Measurements from ENCODE around the gene OAF. TPM values are rescaled to one million over a fixed set of nuclear protein-coding genes. Genes with fewer than 3 reads are reported as not detected.

Gene OAF
- polyA plus RNA-seq, 1 donor, result 45.2 TPM

- no peak for DNase-seq
These were observed 13.5 kb downstream of the OAF start for GRCh38 chr11:120224361-120224760.

- no peak for DNase-seq
These were observed 14.4 kb downstream of the OAF start for GRCh38 chr11:120224972-120225909.

GRCh38 chr11:120226242-120226641, 15.4 kb downstream of the OAF start:
- DNase-seq, result no peak

GRCh38 chr11:120226714-120227113, 15.9 kb downstream of the OAF start:
- DNase-seq, result no peak

GRCh38 chr11:120227228-120227852, 16.5 kb downstream of the OAF start:
- no peak for DNase-seq

GRCh38 chr11:120228794-120229384, 18.1 kb downstream of the OAF start:
- no peak for DNase-seq

GRCh38 chr11:120229451-120230424, 18.9 kb downstream of the OAF start:
- no peak for DNase-seq

- no peak for DNase-seq
These were observed 19.7 kb downstream of the OAF start for GRCh38 chr11:120230433-120231071.

GRCh38 chr11:120231963-120232362, 21.1 kb downstream of the OAF start:
- no peak for DNase-seq

GRCh38 chr11:120233207-120233803, 22.5 kb downstream of the OAF start:
- no peak for DNase-seq

GRCh38 chr11:120235024-120235628, 24.3 kb downstream of the OAF start:
- peak; percentile 54 for DNase-seq

GRCh38 chr11:120236169-120237107, 25.6 kb downstream of the OAF start:
- no peak for DNase-seq

GRCh38 chr11:120238968-120239620, 28.3 kb downstream of the OAF start:
- DNase-seq, result no peak

GRCh38 chr11:120239713-120240640, 29.1 kb downstream of the OAF start, which contains the start of gene POU2F3:
TSS of gene POU2F3 (plus strand) at chr11:120240140. CDS start at chr11:120240344, 204 bp downstream.
- no peak for DNase-seq

- DNase-seq, result no peak
These were observed 30.0 kb downstream of the OAF start for GRCh38 chr11:120240866-120241265.

- DNase-seq, result no peak
These were observed 30.4 kb downstream of the OAF start for GRCh38 chr11:120241277-120241676.

GRCh38 chr11:120243221-120243620, 32.4 kb downstream of the OAF start:
- no peak for DNase-seq

Data from hindlimb muscle (tissue), 1 donor.